Omental fat pad (tissue), 4 donors: ENCODE results near the gene KRTAP10-1. TPM values are rescaled to one million over a fixed set of nuclear protein-coding genes. Genes with fewer than 3 reads are reported as not detected.

Experiments
- ATAC-seq: fragments of 150-250 bp; one replicate; pipeline ENCODE4 v1.9.1; 2016; ENCODE audit warnings: mild to moderate bottlenecking, moderate library complexity; ENCODE audit not compliant: low FRiP score
- DNase-seq: peaks from one replicate; pipeline ENCODE4 v3.0.0-alpha.2; 2019; ENCODE audit warnings: low spot score
- total RNA-seq, 4 donors: library from RNA; depleted of rRNA; stranded (reverse); fragments of >200 nt; gene quantifications; one replicate each; pipeline ENCODE4 v1.1.0, GENCODE V29; 2016
- TF ChIP-seq, protein P1 (sequence below), 3 donors: fragments of 450-650 bp; IDR thresholded peaks; one replicate each; pipeline ENCODE4 v1.5.1; 2016 to 2017; ENCODE audit warnings: antibody characterized with exemption in 3 of 3, mild to moderate bottlenecking in 3 of 3, moderate library complexity in 2 of 3

The KRTAP10-1 gene
- total RNA-seq, 4 donors from 2014 or later = not detected

DNA sequence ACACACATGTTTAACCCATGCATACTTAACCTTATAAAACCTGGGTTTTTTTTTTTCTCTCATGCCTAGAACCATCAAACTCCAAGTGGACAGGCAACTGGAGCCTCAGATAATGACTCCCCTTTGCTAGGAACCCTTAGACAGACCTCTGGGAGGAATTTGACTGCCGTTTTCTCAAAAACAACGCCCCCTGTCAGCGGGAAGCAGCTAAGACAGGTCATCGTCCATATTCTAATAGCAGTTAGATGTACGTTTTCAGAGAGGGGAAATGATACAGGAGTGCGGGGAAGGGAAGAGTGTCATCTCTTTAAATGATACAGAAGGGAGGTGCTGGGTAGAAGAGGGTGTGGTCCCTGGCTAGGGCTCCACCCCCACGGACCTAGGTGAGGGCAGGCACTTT, 50.0 kb downstream of the KRTAP10-1 start:
- TF ChIP-seq, protein P1, sequence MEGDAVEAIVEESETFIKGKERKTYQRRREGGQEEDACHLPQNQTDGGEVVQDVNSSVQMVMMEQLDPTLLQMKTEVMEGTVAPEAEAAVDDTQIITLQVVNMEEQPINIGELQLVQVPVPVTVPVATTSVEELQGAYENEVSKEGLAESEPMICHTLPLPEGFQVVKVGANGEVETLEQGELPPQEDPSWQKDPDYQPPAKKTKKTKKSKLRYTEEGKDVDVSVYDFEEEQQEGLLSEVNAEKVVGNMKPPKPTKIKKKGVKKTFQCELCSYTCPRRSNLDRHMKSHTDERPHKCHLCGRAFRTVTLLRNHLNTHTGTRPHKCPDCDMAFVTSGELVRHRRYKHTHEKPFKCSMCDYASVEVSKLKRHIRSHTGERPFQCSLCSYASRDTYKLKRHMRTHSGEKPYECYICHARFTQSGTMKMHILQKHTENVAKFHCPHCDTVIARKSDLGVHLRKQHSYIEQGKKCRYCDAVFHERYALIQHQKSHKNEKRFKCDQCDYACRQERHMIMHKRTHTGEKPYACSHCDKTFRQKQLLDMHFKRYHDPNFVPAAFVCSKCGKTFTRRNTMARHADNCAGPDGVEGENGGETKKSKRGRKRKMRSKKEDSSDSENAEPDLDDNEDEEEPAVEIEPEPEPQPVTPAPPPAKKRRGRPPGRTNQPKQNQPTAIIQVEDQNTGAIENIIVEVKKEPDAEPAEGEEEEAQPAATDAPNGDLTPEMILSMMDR (IDR thresholded peaks at IDR 0.05) = no peak
- ATAC-seq = no peak

More for the DNA sequence above, 50.0 kb downstream of the KRTAP10-1 start:
- DNase-seq = no peak

Other genes starting within 250 kb of the KRTAP10-1 start
- gene PFKL, start 240.1 kb downstream of the KRTAP10-1 start, total RNA-seq = 100 to 1,000 TPM in 3 of 4 donors, 10 to 100 TPM in 1; 75.7 to 114 (median 104) TPM
- 10 to 100 TPM; 18.5 to 35.3 (median 23.6) TPM for gene CFAP410, start 200.8 kb downstream of the KRTAP10-1 start, total RNA-seq
- gene TRPM2, start 186.6 kb downstream of the KRTAP10-1 start, total RNA-seq = 1 to 10 TPM; 3.9 to 9.3 (median 6.6) TPM
- 1 to 10 TPM; 1.4 to 4.4 (median 3.6) TPM for gene LRRC3, start 84.7 kb downstream of the KRTAP10-1 start, total RNA-seq
- not detected for gene KRTAP10-2, start 11.3 kb upstream of the KRTAP10-1 start, total RNA-seq
- not detected for gene KRTAP10-3, start 18.6 kb upstream of the KRTAP10-1 start, total RNA-seq
- gene KRTAP10-4, start 33.5 kb upstream of the KRTAP10-1 start, total RNA-seq = not detected
- not detected for gene KRTAP10-5, start 40.4 kb upstream of the KRTAP10-1 start, total RNA-seq
- not detected for gene KRTAP10-6, start 52.3 kb upstream of the KRTAP10-1 start, total RNA-seq
- gene KRTAP10-7, start 60.4 kb upstream of the KRTAP10-1 start, total RNA-seq = not detected
- gene KRTAP10-8, start 71.9 kb upstream of the KRTAP10-1 start, total RNA-seq = not detected
- gene KRTAP10-9, start 86.9 kb upstream of the KRTAP10-1 start, total RNA-seq = not detected
- gene KRTAP10-10, start 97.2 kb upstream of the KRTAP10-1 start, total RNA-seq = not detected
- not detected for gene KRTAP10-11, start 106.2 kb upstream of the KRTAP10-1 start, total RNA-seq
- gene KRTAP12-4, start 114.5 kb upstream of the KRTAP10-1 start, total RNA-seq = not detected
- not detected for gene KRTAP12-3, start 117.7 kb upstream of the KRTAP10-1 start, total RNA-seq
- not detected for gene KRTAP12-2, start 126.7 kb upstream of the KRTAP10-1 start, total RNA-seq
- not detected for gene KRTAP12-1, start 142.0 kb upstream of the KRTAP10-1 start, total RNA-seq
- gene KRTAP10-12, start 157.0 kb upstream of the KRTAP10-1 start, total RNA-seq = not detected
- under 1 TPM in 1 of 4 donors, not detected in 3; 0.19 TPM for gene TSPEAR, start 171.4 kb upstream of the KRTAP10-1 start, total RNA-seq